HL-60 (cell line): ENCODE results near the gene LBX1.

Experiments used
- GABPA ChIP-seq: IDR thresholded peaks from 2 replicates; pipeline ENCODE4 v1.6.1; 2012; ENCODE audit warnings: low read depth
- POLR2AphosphoS5 ChIP-seq: IDR thresholded peaks from 2 replicates; pipeline ENCODE4 v1.6.1; 2012; ENCODE audit warnings: low read depth
- TF ChIP-seq, protein P1 (sequence below): IDR thresholded peaks from one replicate; pipeline ENCODE4 v1.5.1; 2011; ENCODE audit warnings: low read length, control low read depth, inconsistent platforms; ENCODE audit not compliant: insufficient read depth
- TF ChIP-seq, protein P2 (sequence below): IDR thresholded peaks from 2 replicates; pipeline ENCODE4 v1.6.1; 2012; ENCODE audit warnings: low read depth; ENCODE audit not compliant: insufficient replicate concordance

DNA sequence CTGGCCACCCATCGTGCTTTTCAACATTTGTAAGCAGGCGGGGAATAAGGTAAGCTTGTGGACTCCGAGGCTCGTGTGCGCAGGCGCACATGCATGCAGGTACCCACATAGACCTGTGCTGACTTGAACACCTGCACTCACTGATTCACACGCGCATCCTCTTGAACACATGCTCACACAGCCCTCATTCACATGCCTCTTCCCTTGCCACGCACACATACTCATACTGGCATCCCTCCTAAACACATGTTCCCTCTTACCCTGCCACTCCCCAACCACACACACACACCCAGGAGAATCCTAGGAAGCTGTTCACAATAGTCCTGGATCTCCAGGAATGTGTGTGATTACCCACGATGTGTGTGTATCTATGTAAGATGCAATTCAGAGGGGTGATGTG is 44.1 kb upstream of the LBX1 start:
- TF ChIP-seq, protein P1, sequence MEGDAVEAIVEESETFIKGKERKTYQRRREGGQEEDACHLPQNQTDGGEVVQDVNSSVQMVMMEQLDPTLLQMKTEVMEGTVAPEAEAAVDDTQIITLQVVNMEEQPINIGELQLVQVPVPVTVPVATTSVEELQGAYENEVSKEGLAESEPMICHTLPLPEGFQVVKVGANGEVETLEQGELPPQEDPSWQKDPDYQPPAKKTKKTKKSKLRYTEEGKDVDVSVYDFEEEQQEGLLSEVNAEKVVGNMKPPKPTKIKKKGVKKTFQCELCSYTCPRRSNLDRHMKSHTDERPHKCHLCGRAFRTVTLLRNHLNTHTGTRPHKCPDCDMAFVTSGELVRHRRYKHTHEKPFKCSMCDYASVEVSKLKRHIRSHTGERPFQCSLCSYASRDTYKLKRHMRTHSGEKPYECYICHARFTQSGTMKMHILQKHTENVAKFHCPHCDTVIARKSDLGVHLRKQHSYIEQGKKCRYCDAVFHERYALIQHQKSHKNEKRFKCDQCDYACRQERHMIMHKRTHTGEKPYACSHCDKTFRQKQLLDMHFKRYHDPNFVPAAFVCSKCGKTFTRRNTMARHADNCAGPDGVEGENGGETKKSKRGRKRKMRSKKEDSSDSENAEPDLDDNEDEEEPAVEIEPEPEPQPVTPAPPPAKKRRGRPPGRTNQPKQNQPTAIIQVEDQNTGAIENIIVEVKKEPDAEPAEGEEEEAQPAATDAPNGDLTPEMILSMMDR = no peak
- TF ChIP-seq GABPA = no peak
- no peak for TF ChIP-seq POLR2AphosphoS5
- TF ChIP-seq, protein P2, sequence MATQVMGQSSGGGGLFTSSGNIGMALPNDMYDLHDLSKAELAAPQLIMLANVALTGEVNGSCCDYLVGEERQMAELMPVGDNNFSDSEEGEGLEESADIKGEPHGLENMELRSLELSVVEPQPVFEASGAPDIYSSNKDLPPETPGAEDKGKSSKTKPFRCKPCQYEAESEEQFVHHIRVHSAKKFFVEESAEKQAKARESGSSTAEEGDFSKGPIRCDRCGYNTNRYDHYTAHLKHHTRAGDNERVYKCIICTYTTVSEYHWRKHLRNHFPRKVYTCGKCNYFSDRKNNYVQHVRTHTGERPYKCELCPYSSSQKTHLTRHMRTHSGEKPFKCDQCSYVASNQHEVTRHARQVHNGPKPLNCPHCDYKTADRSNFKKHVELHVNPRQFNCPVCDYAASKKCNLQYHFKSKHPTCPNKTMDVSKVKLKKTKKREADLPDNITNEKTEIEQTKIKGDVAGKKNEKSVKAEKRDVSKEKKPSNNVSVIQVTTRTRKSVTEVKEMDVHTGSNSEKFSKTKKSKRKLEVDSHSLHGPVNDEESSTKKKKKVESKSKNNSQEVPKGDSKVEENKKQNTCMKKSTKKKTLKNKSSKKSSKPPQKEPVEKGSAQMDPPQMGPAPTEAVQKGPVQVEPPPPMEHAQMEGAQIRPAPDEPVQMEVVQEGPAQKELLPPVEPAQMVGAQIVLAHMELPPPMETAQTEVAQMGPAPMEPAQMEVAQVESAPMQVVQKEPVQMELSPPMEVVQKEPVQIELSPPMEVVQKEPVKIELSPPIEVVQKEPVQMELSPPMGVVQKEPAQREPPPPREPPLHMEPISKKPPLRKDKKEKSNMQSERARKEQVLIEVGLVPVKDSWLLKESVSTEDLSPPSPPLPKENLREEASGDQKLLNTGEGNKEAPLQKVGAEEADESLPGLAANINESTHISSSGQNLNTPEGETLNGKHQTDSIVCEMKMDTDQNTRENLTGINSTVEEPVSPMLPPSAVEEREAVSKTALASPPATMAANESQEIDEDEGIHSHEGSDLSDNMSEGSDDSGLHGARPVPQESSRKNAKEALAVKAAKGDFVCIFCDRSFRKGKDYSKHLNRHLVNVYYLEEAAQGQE = no peak
